Keratinocyte (primary cell): Measurements from ENCODE around the gene FOLR1. TPM values are rescaled to one million over a fixed set of nuclear protein-coding genes. Genes with fewer than 3 reads are reported as not detected.

Experiments
- DNase-seq: peaks from one replicate; pipeline ENCODE4 v3.0.0-alpha.2; 2011; ENCODE audit warnings: low read depth, missing footprints, low spot score
- FAIRE-seq: peaks from 2 replicates; lab custom pipeline; 2011; peaks lifted over from hg19 to GRCh38; lab: Jason Lieb, UNC
- H2AFZ ChIP-seq: 2 replicates; pipeline ENCODE4 v1.6.0; 2012; ENCODE audit warnings: low read length, control low read depth, inconsistent platforms; ENCODE audit not compliant: control insufficient read depth
- H3K27ac ChIP-seq: 2 replicates; pipeline ENCODE4 v1.5.1; 2011; ENCODE audit warnings: low read length; ENCODE audit not compliant: control insufficient read depth, insufficient read depth
- H3K27me3 ChIP-seq: 3 replicates; pipeline ENCODE4 v1.6.0; 2011; ENCODE audit warnings: low read length; ENCODE audit not compliant: control insufficient read depth, insufficient read depth; ENCODE audit errors: extremely low read depth
- H3K36me3 ChIP-seq, 2 experiments: 2 replicates in 1 of 2; 3 replicates in 1 of 2; pipeline ENCODE4 v1.5.1; 2011; ENCODE audit warnings: low read length in 2 of 2, mild to moderate bottlenecking in 1 of 2; ENCODE audit not compliant: control insufficient read depth in 2 of 2, insufficient read depth in 2 of 2; ENCODE audit errors: extremely low read depth in 1 of 2
- H3K4me1 ChIP-seq: 3 replicates; pipeline ENCODE4 v1.5.1; 2011; ENCODE audit warnings: low read length; ENCODE audit not compliant: control insufficient read depth, insufficient read depth; ENCODE audit errors: extremely low read depth
- H3K4me2 ChIP-seq: 3 replicates; pipeline ENCODE4 v1.6.0; 2011; ENCODE audit warnings: low read depth, low read length; ENCODE audit not compliant: control insufficient read depth, insufficient read depth; ENCODE audit errors: extremely low read depth
- H3K4me3 ChIP-seq, 3 experiments: fragments of 200-600 bp in 1 of 3; sonication (generic) in 1 of 3; 2 replicates in 2 of 3; 3 replicates in 1 of 3; pipeline ENCODE4 v1.5.1; 2011 to 2016; ENCODE audit warnings: low read length in 3 of 3, mild to moderate bottlenecking in 3 of 3, control low read depth in 2 of 3, inconsistent platforms in 1 of 3, low read depth in 1 of 3, mixed read lengths in 1 of 3, mixed run types in 1 of 3, moderate library complexity in 1 of 3; ENCODE audit not compliant: control insufficient read depth in 2 of 3, insufficient read depth in 2 of 3; ENCODE audit errors: extremely low read depth in 1 of 3
- H3K79me2 ChIP-seq: 2 replicates; pipeline ENCODE4 v1.6.0; 2012; ENCODE audit warnings: low read length; ENCODE audit not compliant: control insufficient read depth, insufficient read depth
- H3K9ac ChIP-seq: 3 replicates; pipeline ENCODE4 v1.6.0; 2011; ENCODE audit warnings: low read length; ENCODE audit not compliant: control insufficient read depth, insufficient read depth; ENCODE audit errors: extremely low read depth
- H3K9me1 ChIP-seq: 3 replicates; pipeline ENCODE4 v1.6.0; 2011; ENCODE audit warnings: low read length; ENCODE audit not compliant: control insufficient read depth, insufficient read depth; ENCODE audit errors: extremely low read depth
- H3K9me3 ChIP-seq: 2 replicates; pipeline ENCODE4 v1.5.1; 2012; ENCODE audit warnings: low read depth, low read length; ENCODE audit not compliant: control insufficient read depth
- H4K20me1 ChIP-seq: 3 replicates; pipeline ENCODE4 v1.6.0; 2011; ENCODE audit warnings: low read length; ENCODE audit not compliant: control insufficient read depth, insufficient read depth; ENCODE audit errors: extremely low read depth
- EZH2 ChIP-seq: IDR thresholded peaks from one replicate; pipeline ENCODE4 v1.6.1; 2012; ENCODE audit warnings: inconsistent platforms, mild to moderate bottlenecking, low read length, moderate library complexity
- dilution Hi-C: fragments of 300-500 bp; cut with MboI; formaldehyde crosslinking; loops from one replicate; pipeline ENCODE4 v1.7.0; 2020; ENCODE audit warnings: low sequenced_read_pairs; ENCODE audit not compliant: extremely low pct_ligation_motif_present
- polyA plus RNA-seq, 5 experiments: library from polyadenylated mRNA; depleted of rRNA in 3 of 5; stranded (reverse) in 3 of 5; stranded (forward) in 1 of 5; unstranded in 1 of 5; fragments of >200 nt; gene quantifications; 1 replicate in 1 of 5; 2 replicates in 3 of 5; 3 replicates in 1 of 5; pipeline versions ENCODE4 v1.2.1 to v1.2.3, GENCODE V29; 2011 to 2012; ENCODE audit warnings: missing spikeins in 2 of 5, low read depth in 1 of 5, low replicate concordance in 1 of 5
- TF ChIP-seq, protein P1 (sequence below), 3 experiments: IDR thresholded peaks in 1 of 3; conservative IDR thresholded peaks in 1 of 3; optimal IDR thresholded peaks in 1 of 3; 2 replicates in 2 of 3; 3 replicates in 1 of 3; pipeline versions ENCODE3 to v1.5.1; 2011; ENCODE audit warnings: low read length in 3 of 3, mild to moderate bottlenecking in 3 of 3, moderate library complexity in 2 of 3, control low read depth in 1 of 3, inconsistent platforms in 1 of 3; ENCODE audit not compliant: insufficient read depth in 2 of 3; ENCODE audit errors: extremely low read depth in 1 of 3

FOLR1 gene
- polyA plus RNA-seq, 1 donor (not counting 4 experiments of a cell fraction or from before 2014, with no cell fraction given) = 0.13 TPM

DNA sequence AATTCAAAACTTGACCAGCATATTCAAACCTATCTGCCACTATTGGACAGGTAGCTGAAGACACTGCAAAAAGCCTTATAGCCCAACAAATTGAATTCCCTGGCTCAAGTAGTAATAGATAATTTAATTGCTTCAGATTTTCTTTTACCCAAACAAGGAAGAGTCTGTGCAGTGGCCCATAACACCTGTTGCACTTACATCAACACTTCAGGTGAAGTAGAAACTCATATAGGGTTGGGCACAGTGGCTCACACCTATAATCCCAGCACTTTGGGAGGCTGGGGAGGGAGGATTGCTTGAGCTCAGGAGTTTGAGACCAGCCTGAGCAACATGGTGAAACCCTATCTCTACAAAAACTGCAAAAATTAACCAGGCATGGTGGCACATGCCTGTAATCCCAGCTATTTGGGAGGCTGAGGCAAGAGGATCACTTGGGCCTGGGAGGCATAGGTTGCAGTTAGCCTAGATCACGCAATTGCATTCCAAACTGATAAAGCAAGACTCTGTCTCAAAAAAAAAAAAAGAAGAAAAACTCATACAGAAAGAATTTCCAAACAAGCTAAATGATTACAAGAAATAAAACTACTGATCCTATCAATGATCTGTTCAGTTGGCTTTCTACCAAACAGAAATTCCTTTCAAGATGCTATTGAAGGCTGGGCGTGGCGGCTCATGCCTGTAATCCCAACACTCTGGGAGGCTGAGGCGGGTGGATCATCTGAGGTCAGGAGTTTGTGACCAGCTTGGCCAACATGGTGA lies 47.0 kb upstream of the FOLR1 start:
- TF ChIP-seq EZH2 = no peak
- TF ChIP-seq, protein P1, sequence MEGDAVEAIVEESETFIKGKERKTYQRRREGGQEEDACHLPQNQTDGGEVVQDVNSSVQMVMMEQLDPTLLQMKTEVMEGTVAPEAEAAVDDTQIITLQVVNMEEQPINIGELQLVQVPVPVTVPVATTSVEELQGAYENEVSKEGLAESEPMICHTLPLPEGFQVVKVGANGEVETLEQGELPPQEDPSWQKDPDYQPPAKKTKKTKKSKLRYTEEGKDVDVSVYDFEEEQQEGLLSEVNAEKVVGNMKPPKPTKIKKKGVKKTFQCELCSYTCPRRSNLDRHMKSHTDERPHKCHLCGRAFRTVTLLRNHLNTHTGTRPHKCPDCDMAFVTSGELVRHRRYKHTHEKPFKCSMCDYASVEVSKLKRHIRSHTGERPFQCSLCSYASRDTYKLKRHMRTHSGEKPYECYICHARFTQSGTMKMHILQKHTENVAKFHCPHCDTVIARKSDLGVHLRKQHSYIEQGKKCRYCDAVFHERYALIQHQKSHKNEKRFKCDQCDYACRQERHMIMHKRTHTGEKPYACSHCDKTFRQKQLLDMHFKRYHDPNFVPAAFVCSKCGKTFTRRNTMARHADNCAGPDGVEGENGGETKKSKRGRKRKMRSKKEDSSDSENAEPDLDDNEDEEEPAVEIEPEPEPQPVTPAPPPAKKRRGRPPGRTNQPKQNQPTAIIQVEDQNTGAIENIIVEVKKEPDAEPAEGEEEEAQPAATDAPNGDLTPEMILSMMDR (optimal IDR thresholded peaks at IDR 0.05 in 1 of 3, IDR thresholded peaks at IDR 0.05 in 1 of 3, conservative IDR thresholded peaks at IDR 0.05 in 1 of 3; ENCODE audit: extremely low read depth in 1 of 3, insufficient read depth in 2 of 3, low read length in 3 of 3) = no peak
- DNase-seq = peak; percentile 77
- H3K27me3 ChIP-seq = no peaks in the 10 kb centered on the region
- no peaks in the 10 kb centered on the region for H3K9me1 ChIP-seq
- dilution Hi-C loops = no loop called here
- peaks cover 43% of the 10 kb centered on the region for H3K4me1 ChIP-seq
- H3K9ac ChIP-seq = peak overlapping the region; percentile 7
- H3K4me2 ChIP-seq = peak overlapping the region; percentile 12
- peak; percentile 55 for FAIRE-seq
- H3K4me3 ChIP-seq = no peak overlapping the region
- H2AFZ ChIP-seq = no peak overlapping the region
- H3K9me3 ChIP-seq = no peaks in the 10 kb centered on the region
- H3K36me3 ChIP-seq = peaks cover 9 to 17% of the 10 kb centered on the region in 2 experiments
- peaks cover 2% of the 10 kb centered on the region for H3K79me2 ChIP-seq
- no peaks in the 10 kb centered on the region for H4K20me1 ChIP-seq
- peak overlapping the region; percentile 60 for H3K27ac ChIP-seq

DNA sequence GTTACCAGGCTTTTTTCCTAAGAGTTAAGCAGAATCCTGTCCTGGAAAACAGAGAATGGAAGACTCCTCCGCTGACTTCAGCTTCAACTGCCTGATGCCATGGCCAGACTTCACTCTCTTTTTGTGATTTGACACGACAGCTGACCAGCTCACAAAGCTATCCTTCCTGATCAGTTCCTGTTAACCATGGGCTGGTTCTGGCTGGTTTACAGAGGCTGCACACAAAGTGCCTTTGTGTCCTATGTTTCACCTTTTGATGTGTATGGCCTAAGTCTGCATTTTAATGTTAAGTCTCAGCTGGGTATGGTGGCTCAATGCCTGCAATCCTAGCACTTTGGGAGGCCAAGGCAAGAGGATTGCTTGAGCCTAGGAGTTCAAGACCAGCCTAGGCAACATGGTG lies 45.3 kb upstream of the FOLR1 start:
- Histone ChIP-seq H3K27ac (no peak overlapping the region), H3K27me3 (no peaks in the 10 kb centered on the region), H3K4me1 (peaks cover 30% of the 10 kb centered on the region), H3K36me3 (peaks cover 8 to 17% of the 10 kb centered on the region in 2 experiments), H2AFZ (no peak overlapping the region), H3K4me2 (no peak overlapping the region), H3K9ac (no peak overlapping the region), H4K20me1 (no peaks in the 10 kb centered on the region), H3K79me2 (peaks cover 10% of the 10 kb centered on the region), H3K9me1 (no peaks in the 10 kb centered on the region), H3K9me3 (no peaks in the 10 kb centered on the region), H3K4me3 (no peak overlapping the region)
- TF ChIP-seq EZH2 = no peak
- TF ChIP-seq, protein P1 (optimal IDR thresholded peaks at IDR 0.05 in 1 of 3, IDR thresholded peaks at IDR 0.05 in 1 of 3, conservative IDR thresholded peaks at IDR 0.05 in 1 of 3; ENCODE audit: extremely low read depth in 1 of 3, insufficient read depth in 2 of 3, low read length in 3 of 3) = no peak
- FAIRE-seq (no peak), DNase-seq (no peak)
- dilution Hi-C loops = no loop called here
